Gastroesophageal sphincter (tissue), 4 donors: ENCODE results near the gene UBAP2. TPM values are rescaled to one million over a fixed set of nuclear protein-coding genes. Genes with fewer than 3 reads are reported as not detected.
"Not testable (repeated sequence)": the region's sequence is repeated elsewhere in the genome, so short reads cannot be mapped to it uniquely, and the experiment has no call there.

ENCODE experiments used
- ATAC-seq: fragments of 150-250 bp; one replicate; pipeline ENCODE4 v1.9.1; 2016; ENCODE audit warnings: mild to moderate bottlenecking, moderate library complexity
- H3K27ac ChIP-seq, 4 donors: fragments of 200-600 bp; sonication (generic) in 3 of 4; 1 replicate in 3 of 4; 2 replicates in 1 of 4; pipeline ENCODE4 v1.5.1; 2016 to 2019
- H3K27me3 ChIP-seq: fragments of 200-600 bp; sonication (generic); one replicate; pipeline ENCODE4 v1.5.1; 2019
- H3K36me3 ChIP-seq, 2 donors: fragments of 200-600 bp; sonication (generic); one replicate each; pipeline ENCODE4 v1.5.1; 2019; ENCODE audit warnings: control low read depth in 1 of 2
- H3K4me1 ChIP-seq, 3 donors: fragments of 200-600 bp; sonication (generic); 1 replicate in 2 of 3; 2 replicates in 1 of 3; pipeline ENCODE4 v1.5.1; 2016 to 2019; ENCODE audit warnings: control low read depth in 2 of 3
- H3K4me3 ChIP-seq, 2 donors: fragments of 200-600 bp; sonication (generic); one replicate each; pipeline ENCODE4 v1.5.1; 2019; ENCODE audit warnings: mild to moderate bottlenecking in 1 of 2, moderate library complexity in 1 of 2
- H3K9me3 ChIP-seq, 3 donors: fragments of 200-600 bp; sonication (generic); one replicate each; pipeline ENCODE4 v1.5.1; 2017 to 2019; ENCODE audit warnings: control low read depth in 2 of 3
- EP300 ChIP-seq: sonication (generic); formaldehyde crosslinking; IDR thresholded peaks from one replicate; pipeline ENCODE4 v1.6.1; 2017; ENCODE audit warnings: antibody characterized with exemption, mild to moderate bottlenecking
- POLR2A ChIP-seq, 2 donors: fragments of 450-650 bp; IDR thresholded peaks; one replicate each; pipeline ENCODE4 v1.6.1; 2017; ENCODE audit warnings: antibody characterized with exemption in 2 of 2, mild to moderate bottlenecking in 2 of 2, moderate library complexity in 1 of 2
- POLR2AphosphoS5 ChIP-seq: sonication (generic); formaldehyde crosslinking; IDR thresholded peaks from one replicate; pipeline ENCODE4 v1.6.1; 2017; ENCODE audit warnings: antibody characterized with exemption
- WGBS, 2 donors: methylation state at CpG; one replicate each; pipeline ENCODE4 v1.1.5; 2018; ENCODE audit warnings: low coverage in 1 of 2; 5-methylcytosine and 5-hydroxymethylcytosine counted together
- total RNA-seq, 4 donors: library from RNA; depleted of rRNA; stranded (reverse); fragments of >200 nt; gene quantifications; one replicate each; pipeline ENCODE4 v1.1.0, GENCODE V29; 2016
- TF ChIP-seq, protein P1 (sequence below), 4 experiments: fragments of 200-600 bp in 2 of 4; fragments of 450-650 bp in 2 of 4; sonication (generic) in 1 of 4; IDR thresholded peaks; one replicate each; pipeline ENCODE4 v1.5.1; 2017 to 2019; ENCODE audit warnings: antibody characterized with exemption in 4 of 4, mild to moderate bottlenecking in 2 of 4, moderate library complexity in 2 of 4

UBAP2 gene
- total RNA-seq, 4 donors from 2014 or later: 27.5 to 41.5 (median 32.8) TPM

DNA sequence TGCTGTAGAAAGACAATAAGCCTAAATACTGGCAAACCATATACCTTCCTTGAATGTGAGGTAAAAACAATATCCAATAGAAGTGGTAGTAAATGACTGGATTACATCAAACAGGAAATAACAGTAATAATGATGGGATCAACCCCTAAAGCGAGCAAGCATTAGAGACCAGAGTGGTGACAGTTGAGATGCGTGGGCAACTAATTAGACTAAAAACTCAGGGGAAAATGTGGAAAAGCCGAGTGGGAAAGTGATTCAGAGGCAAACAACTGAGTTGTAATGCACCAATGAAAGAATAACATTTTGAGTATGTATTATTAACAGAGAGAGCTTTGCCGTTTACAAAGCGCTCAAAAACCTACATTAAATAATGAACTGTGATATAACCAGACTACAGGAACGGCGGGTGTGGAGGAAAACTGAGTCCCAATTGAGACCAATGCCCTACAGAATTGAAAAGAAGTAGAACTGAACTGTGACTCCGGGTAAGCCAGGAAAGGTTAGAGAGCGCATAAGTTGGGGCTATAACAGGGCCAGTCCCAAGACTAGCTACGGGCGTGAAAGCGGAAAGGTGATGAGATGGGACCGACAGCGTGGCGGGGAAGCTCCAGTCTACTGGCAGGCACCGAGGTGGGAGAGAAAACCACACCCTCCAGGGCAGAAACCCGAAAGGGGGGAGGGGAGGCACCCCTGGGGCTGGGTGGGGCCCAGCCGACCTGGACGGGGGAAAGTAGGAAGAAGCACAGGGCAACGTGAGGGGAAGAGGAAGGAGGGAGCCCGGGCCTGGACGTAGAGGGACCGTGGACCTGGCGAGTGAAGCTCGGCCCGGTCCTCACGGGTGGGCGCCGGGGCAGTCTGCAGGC, 592 bp downstream of the UBAP2 start:
- Histone ChIP-seq H3K4me3 (peak overlapping the region; percentile 81 to 97), H3K36me3 (peaks cover 0 to 6% of the 10 kb centered on the region in 2 donors), H3K9me3 (no peaks in the 10 kb centered on the region), H3K4me1 (peaks cover 0 to 31% (median 7%) of the 10 kb centered on the region in 3 donors), H3K27me3 (no peaks in the 10 kb centered on the region), H3K27ac (peak overlapping the region; percentile 82 to 96 (median 94))
- TF ChIP-seq POLR2AphosphoS5 (no peak), POLR2A (IDR thresholded peaks at IDR 0.05) (no peak), EP300 (no peak)
- peak; percentile 15 for ATAC-seq
- WGBS, 2 donors: 1 to 3% methylated on average over 24 to 26 of the region's 29 CpGs

DNA sequence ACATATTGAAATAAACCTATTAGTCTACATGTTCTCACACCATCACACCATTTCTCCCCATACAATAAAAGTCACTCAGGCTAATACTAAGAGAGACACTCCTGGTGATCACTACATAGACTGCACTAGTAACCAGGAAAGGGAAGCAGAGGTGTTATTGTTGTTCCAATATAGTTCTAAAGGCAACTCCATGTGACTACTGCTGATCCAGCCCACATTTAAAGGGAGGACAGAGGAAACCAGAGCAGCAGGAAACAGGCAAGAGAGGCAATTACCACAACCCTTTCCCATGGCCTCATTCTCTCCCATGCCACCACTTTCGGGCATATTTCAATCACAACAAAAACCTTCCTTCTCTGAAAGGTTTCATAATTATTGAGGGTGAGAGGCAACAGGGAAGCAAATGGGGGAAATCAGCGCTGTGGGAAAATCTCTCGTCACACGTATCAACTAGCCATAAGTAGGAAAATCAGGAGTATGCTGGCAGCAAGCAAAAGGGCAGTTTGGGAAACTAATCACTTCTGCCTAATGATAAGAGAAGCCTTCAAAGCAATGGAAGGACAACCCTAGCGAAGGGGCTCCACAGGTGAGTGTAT, 1.8 kb downstream of the UBAP2 start:
- Histone ChIP-seq H3K27ac (no peak overlapping the region), H3K4me3 (peak overlapping the region in 1 of 2 donors; percentile 97), H3K27me3 (no peaks in the 10 kb centered on the region), H3K36me3 (peaks cover 0 to 6% of the 10 kb centered on the region in 2 donors), H3K4me1 (peaks cover 0 to 31% (median 7%) of the 10 kb centered on the region in 3 donors), H3K9me3 (no peaks in the 10 kb centered on the region)
- WGBS, 2 donors: 65 to 72% methylated on average over 4 to 5 of the region's 5 CpGs
- no peak for ATAC-seq
- TF ChIP-seq EP300 (no peak), POLR2A (IDR thresholded peaks at IDR 0.05) (no peak), POLR2AphosphoS5 (no peak)
- TF ChIP-seq, protein P1, sequence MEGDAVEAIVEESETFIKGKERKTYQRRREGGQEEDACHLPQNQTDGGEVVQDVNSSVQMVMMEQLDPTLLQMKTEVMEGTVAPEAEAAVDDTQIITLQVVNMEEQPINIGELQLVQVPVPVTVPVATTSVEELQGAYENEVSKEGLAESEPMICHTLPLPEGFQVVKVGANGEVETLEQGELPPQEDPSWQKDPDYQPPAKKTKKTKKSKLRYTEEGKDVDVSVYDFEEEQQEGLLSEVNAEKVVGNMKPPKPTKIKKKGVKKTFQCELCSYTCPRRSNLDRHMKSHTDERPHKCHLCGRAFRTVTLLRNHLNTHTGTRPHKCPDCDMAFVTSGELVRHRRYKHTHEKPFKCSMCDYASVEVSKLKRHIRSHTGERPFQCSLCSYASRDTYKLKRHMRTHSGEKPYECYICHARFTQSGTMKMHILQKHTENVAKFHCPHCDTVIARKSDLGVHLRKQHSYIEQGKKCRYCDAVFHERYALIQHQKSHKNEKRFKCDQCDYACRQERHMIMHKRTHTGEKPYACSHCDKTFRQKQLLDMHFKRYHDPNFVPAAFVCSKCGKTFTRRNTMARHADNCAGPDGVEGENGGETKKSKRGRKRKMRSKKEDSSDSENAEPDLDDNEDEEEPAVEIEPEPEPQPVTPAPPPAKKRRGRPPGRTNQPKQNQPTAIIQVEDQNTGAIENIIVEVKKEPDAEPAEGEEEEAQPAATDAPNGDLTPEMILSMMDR (IDR thresholded peaks at IDR 0.05): no peak

DNA sequence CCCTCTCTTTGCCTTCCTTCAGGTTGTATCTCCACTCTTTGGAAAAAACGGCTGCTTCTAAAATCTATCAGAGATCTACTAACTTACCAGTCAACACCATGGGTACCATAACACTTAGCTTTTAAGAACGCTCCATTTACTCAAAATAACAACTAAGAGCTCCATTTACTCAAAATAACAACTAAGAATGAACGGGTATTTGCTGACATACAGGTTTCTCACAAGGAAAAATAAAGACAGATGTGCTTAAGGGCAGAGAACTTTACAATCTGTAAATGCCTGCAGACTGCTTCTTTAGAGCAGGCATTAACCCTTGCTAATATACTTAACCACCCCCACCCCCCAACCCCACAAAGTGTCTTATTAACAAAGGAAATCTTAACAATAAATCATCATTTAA, 2.8 kb downstream of the UBAP2 start:
- no peak overlapping the region for H3K4me3 ChIP-seq
- 63 to 64% methylated on average over 3 of the region's 3 CpGs for WGBS, 2 donors
- H3K4me1 ChIP-seq: peaks cover 0 to 31% (median 7%) of the 10 kb centered on the region in 3 donors
- H3K9me3 ChIP-seq: no peaks in the 10 kb centered on the region
- H3K36me3 ChIP-seq: peaks cover 0 to 9% of the 10 kb centered on the region in 2 donors
- H3K27me3 ChIP-seq: no peaks in the 10 kb centered on the region
- TF ChIP-seq EP300 (no peak), POLR2AphosphoS5 (no peak), POLR2A (IDR thresholded peaks at IDR 0.05) (no peak)
- TF ChIP-seq, protein P1 (IDR thresholded peaks at IDR 0.05): no peak
- no peak for ATAC-seq
- no peak overlapping the region for H3K27ac ChIP-seq

DNA sequence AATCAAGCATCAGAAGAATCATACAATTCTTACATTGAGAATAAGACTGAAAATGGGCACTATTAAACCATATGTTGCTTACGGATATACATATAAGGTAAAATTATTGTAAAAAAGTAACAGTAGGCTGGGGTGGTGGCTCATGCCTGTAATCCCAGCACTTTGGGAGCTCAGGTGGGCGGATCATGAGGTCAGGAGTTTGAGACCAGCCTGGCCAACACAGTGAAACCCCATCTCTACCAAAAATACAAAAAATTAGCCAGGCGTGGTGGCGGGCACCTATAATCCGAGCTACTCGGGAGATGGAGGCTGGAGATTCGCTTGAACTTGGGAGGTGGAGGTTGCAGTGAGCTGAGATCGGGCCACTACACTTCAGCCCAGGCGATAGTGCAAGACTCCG, 6.6 kb downstream of the UBAP2 start:
- H3K27me3 ChIP-seq, H3K27ac ChIP-seq, H3K4me3 ChIP-seq, H3K9me3 ChIP-seq, ATAC-seq: not testable (repeated sequence)
- H3K36me3 ChIP-seq: peaks cover 0 to 14% of the 10 kb centered on the region in 2 donors
- 89% methylated on average over 8 of the region's 10 CpGs; no CpG with 5 or more reads in 1 of the 2 donors for WGBS, 2 donors
- peaks cover 0 to 13% (median 1%) of the 10 kb centered on the region in 3 donors for H3K4me1 ChIP-seq

DNA sequence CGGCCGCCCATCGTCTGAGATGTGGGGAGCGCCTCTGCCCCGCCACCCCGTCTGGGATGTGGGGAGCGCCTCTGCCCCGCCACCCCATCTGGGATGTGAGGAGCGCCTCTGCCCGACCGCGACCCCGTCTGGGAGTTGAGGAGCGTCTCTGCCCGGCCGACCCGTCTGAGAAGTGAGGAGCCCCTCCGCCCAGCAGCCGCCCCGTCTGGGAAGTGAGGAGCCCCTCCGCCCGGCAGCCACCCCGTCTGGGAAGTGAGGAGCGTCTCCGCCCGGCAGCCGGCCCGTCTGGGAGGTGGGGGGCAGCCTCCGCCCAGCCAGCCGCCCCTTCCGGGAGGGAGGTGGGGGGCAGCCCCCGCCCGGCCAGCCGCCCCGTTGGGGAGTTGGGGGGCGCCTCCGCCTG, 9.8 kb downstream of the UBAP2 start:
- H3K27ac ChIP-seq, H3K9me3 ChIP-seq, H3K4me3 ChIP-seq, H3K36me3 ChIP-seq, ATAC-seq, H3K27me3 ChIP-seq: not testable (repeated sequence)
- H3K4me1 ChIP-seq: peaks cover 0 to 27% (median 0%) of the 10 kb centered on the region in 3 donors
- WGBS, 2 donors: no CpG with 5 or more reads among the region's 37 CpGs

DNA sequence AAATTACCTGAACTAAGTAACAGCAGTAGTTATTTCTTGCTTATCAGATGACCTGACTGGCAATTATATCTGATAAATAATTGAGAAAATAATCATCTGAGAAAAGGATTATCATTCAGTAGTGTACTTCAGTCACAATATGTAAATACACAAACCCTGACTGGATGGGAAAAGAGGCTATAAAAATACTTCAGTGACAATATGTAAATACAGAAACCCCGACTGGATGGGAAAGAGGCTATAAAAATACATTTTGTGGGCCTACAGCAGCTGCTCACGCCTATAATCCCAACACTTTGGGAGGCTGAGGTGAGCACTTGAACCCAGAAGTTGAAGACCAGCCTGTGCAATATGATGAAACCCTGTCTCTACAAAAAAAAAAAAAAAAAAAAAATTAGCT, 11.1 kb downstream of the UBAP2 start:
- peaks cover 0 to 29% (median 0%) of the 10 kb centered on the region in 3 donors for H3K4me1 ChIP-seq
- 68 to 74% methylated on average over 2 of the region's 2 CpGs for WGBS, 2 donors
- no peak overlapping the region for H3K4me3 ChIP-seq
- H3K27ac ChIP-seq: no peak overlapping the region
- H3K36me3 ChIP-seq: peaks cover 0 to 9% of the 10 kb centered on the region in 2 donors
- ATAC-seq: no peak
- no peak for TF ChIP-seq EP300
- TF ChIP-seq, protein P1 (IDR thresholded peaks at IDR 0.05): no peak
- TF ChIP-seq POLR2A (IDR thresholded peaks at IDR 0.05): no peak
- TF ChIP-seq POLR2AphosphoS5: no peak
- H3K27me3 ChIP-seq: no peaks in the 10 kb centered on the region
- H3K9me3 ChIP-seq: no peaks in the 10 kb centered on the region
